Lower lobe of right lung (tissue), 2 donors: Measurements from ENCODE around the gene PDLIM7. TPM values are rescaled to one million over a fixed set of nuclear protein-coding genes. Genes with fewer than 3 reads are reported as not detected.

Experiments used
- ATAC-seq, 2 donors: fragments of 200-7000 bp; cut with Tn5 transposase; one replicate each; pipeline ENCODE4 v1.9.1; 2020 to 2022; ENCODE audit warnings: mild to moderate bottlenecking in 2 of 2, moderate library complexity in 2 of 2
- DNase-seq: peaks from one replicate; pipeline ENCODE4 v3.0.0-alpha.2; 2020
- H3K27ac ChIP-seq: fragments of 200-600 bp; one replicate; pipeline ENCODE4 v1.8.0; 2022
- H3K27me3 ChIP-seq: fragments of 200-600 bp; one replicate; pipeline ENCODE4 v1.8.0; 2022; ENCODE audit warnings: low read depth
- H3K36me3 ChIP-seq: fragments of 200-600 bp; one replicate; pipeline ENCODE4 v1.8.0; 2022; ENCODE audit warnings: mild to moderate bottlenecking
- H3K4me1 ChIP-seq: fragments of 200-600 bp; one replicate; pipeline ENCODE4 v1.8.0; 2022
- H3K4me3 ChIP-seq: fragments of 200-600 bp; one replicate; pipeline ENCODE4 v1.8.0; 2022; ENCODE audit warnings: mild to moderate bottlenecking
- H3K9me3 ChIP-seq: fragments of 200-600 bp; one replicate; pipeline ENCODE4 v1.8.0; 2022
- CTCF ChIP-seq: fragments of 200-600 bp; IDR thresholded peaks from one replicate; pipeline ENCODE4 v1.8.0; 2022; ENCODE audit warnings: antibody characterized with exemption, mild to moderate bottlenecking
- intact Hi-C: fragments of 100-400 bp; cut with DNase I; formaldehyde crosslinking; loops from one replicate; pipeline ENCODE4 v1.11.0; 2022
- total RNA-seq: library from RNA; stranded (reverse); fragmentation: NEBNext Ultra II Directional; extraction: Animal tissue kit (Norgen Biotek cat#: 25700); gene quantifications from one replicate; pipeline ENCODE4 v1.2.1, GENCODE V29; 2021
- donor health status: DM: no; HTN: yes; CAD: no; lungs with severe emphysema.

PDLIM7 gene
- total RNA-seq, 1 donor from 2014 or later = 47.1 TPM

DNA sequence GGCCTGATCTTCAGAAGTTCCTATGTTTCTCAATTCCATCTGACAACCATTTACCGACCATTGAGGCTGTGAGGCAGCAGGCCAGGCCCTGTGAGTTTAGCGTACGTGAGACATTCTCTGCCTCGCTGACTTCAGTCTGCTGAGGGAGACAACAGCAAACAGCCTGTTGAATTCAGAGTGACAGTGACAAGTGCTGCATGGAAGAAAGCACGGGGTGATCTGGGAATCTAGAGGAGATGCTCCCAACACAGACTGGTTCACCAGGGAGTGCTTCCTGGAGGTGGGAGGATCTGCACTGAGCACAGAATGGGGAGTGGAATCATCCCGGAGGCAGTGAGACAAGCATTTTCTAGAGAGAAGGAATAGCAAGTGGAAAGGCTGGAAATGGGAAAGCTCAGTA, 29.4 kb upstream of the PDLIM7 start:
- ATAC-seq (no peak), DNase-seq (no peak)
- Histone ChIP-seq H3K27ac (no peak overlapping the region), H3K4me1 (peaks cover 7% of the 10 kb centered on the region), H3K9me3 (no peaks in the 10 kb centered on the region), H3K36me3 (peaks cover 90% of the 10 kb centered on the region), H3K27me3 (no peaks in the 10 kb centered on the region), H3K4me3 (no peak overlapping the region)
- intact Hi-C loops = no loop called here
- no peak for TF ChIP-seq CTCF

DNA sequence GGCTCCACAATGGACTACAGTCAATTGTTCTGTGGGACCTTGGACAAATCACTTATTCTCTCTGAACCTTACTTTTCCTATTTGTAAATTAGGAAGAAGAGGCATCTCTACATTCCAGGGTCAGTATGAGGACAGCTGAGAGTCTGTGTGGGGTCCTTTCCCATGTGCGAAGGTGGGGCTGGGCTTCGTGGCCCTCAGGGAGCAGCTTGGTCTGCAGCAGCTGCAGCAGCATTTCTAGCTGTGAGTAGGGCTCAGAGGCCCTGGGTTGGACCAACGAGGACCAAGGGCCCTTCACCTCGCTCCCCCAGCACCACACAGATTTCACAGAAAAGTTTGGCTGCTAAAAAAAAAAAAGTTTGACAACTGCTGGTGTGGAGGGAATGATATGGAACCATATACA, 28.8 kb upstream of the PDLIM7 start:
- Histone ChIP-seq H3K27me3 (no peaks in the 10 kb centered on the region), H3K27ac (no peak overlapping the region), H3K4me1 (peaks cover 7% of the 10 kb centered on the region), H3K36me3 (peaks cover 90% of the 10 kb centered on the region), H3K4me3 (no peak overlapping the region), H3K9me3 (no peaks in the 10 kb centered on the region)
- intact Hi-C loops = no loop called here
- DNase-seq = no peak
- no peak for ATAC-seq
- no peak for TF ChIP-seq CTCF

DNA sequence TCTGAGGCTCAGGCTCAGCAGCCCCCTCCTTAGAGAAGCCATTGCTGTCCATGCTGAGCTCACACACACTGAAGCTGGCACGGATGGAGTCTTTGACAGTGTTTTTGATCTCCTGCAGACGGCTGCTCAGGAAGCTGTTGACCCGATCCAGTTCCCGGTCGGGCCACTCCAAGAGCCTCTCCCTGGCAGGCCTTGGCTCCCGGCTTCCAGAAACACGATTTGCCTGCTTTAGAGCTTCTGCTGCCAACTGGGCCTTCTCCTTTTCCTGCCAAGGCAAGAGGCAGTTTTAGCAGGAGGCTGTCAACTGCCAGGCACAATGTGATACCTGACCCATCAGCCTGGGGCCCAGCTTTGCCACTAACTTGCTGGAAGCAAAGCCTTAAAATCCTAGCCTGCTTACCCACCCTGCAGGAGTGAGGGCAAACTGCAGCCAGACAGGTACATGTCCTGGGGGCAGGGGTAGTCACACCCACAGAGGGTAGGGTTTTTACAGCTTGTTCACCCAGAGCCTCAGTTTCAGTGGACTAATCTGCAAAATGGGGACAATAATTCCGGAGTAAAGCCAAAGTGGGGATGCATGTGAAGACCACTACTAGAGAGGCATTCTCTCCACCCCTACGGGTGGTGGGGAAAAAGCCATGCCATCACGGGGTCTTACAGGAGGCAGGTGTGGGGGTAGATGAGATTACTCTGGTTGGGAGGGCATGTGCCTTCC, 27.7 kb upstream of the PDLIM7 start:
- TF ChIP-seq CTCF = no peak
- H3K27ac ChIP-seq = no peak overlapping the region
- intact Hi-C loops = no loop called here
- no peaks in the 10 kb centered on the region for H3K27me3 ChIP-seq
- no peak for DNase-seq
- ATAC-seq = no peak
- peaks cover 90% of the 10 kb centered on the region for H3K36me3 ChIP-seq
- peaks cover under 1% of the 10 kb centered on the region for H3K4me1 ChIP-seq
- no peak overlapping the region for H3K4me3 ChIP-seq
- no peaks in the 10 kb centered on the region for H3K9me3 ChIP-seq

DNA sequence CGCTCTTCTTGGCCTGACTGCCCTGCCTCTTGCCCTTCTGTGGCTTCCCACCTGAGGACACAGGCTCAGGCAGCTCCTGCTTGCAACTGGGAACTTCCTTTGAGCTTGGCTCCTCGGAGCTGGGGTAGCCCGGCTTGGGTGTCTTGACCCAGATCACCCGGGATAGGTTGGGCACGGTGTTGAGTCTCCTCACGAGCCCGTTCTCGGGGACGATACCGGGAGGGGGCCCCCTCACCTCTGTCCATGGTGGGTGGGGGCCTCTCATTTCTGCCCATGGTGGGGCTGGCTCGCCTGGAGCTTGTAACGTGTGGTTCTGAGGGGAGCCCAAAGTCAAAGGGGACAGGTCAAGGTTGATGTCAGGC, 27.1 kb upstream of the PDLIM7 start:
- H3K27me3 ChIP-seq = no peaks in the 10 kb centered on the region
- intact Hi-C loops = no loop called here
- H3K36me3 ChIP-seq = peaks cover 90% of the 10 kb centered on the region
- DNase-seq (no peak), ATAC-seq (no peak)
- no peaks in the 10 kb centered on the region for H3K4me1 ChIP-seq
- TF ChIP-seq CTCF = no peak
- no peak overlapping the region for H3K4me3 ChIP-seq
- no peaks in the 10 kb centered on the region for H3K9me3 ChIP-seq
- H3K27ac ChIP-seq = no peak overlapping the region

DNA sequence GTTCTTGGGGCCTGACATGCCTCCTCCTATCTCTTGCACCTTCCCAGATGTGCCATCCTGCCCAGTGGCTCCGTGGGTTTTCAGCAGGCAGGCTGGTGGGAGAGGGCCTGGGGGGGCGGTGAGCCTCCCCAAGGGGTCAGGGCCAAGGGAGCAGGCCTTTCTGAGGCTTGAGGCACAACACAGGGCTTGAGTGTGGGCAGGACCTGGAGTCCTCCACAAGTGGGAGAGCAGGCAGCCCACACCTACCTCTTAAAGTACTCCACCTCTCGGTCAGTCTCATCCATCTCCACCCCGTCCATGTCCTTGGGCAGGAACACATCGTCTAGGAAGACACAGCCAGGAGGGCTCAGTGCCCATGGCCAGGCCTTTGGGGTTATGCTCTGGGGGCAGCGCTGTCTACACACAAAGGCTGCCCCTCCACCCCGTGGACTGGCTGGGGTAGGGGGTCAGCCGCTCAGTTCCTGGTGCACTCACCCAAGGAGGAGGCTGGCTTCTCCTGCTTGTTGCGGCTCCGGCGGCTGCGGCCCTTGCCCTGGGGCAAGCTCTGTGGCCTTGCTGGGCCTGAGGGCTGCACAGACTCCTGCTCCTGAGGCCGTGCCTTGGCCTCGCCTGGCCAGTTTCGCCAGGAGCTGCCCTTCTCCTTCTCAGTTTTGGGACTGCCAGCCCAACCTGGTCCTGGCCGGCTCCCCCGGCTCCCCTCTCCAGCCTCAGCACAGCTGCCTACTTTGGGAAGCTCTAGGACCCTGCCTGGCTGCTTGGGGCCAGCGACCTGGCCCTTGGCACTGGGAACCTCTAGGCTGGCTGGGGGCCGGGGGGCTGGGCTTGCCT, 26.5 kb upstream of the PDLIM7 start:
- H3K27ac ChIP-seq = no peak overlapping the region
- ATAC-seq = no peak

More for the DNA sequence above, 26.5 kb upstream of the PDLIM7 start:
- Histone ChIP-seq H3K4me3 (no peak overlapping the region), H3K9me3 (no peaks in the 10 kb centered on the region), H3K4me1 (no peaks in the 10 kb centered on the region), H3K27me3 (no peaks in the 10 kb centered on the region), H3K36me3 (peaks cover 90% of the 10 kb centered on the region)
- TF ChIP-seq CTCF = no peak
- DNase-seq = no peak
- intact Hi-C loops = no loop called here
